Measurements from ENCODE around the gene DNAH8. TPM values are rescaled to one million over a fixed set of nuclear protein-coding genes. Genes with fewer than 3 reads are reported as not detected.

The DNAH8 gene
- total RNA-seq, 3 donors from 2014 or later (not counting 1 experiment from before 2014, with no cell fraction given) = 0.10 TPM; not detected in 2

DNA sequence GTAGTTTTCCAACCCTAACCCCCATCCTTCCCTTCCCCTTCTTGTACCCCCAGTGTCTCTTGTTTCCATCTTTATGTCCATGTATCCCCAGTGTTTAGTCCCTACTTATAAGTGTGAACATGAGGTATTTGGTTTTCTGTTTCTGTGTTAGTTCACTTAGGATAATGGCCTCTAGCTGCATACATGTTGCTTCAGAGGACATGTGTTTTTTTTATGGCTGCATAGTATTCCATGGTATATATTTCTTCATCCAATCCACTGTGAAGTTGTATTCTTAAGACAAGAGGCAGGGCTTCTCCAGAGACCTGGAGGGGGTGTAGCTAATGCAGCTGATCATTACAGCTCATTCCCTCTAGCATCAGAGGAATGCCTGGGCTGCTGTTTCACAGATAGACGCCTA, 4.2 kb downstream of the DNAH8 start:
- Histone ChIP-seq H3K27me3 (ENCODE audit: control insufficient read depth, insufficient read depth, low read length) (peaks cover 16% of the 10 kb centered on the region), H3K27ac (ENCODE audit: low read length) (no peak overlapping the region), H3K9me3 (ENCODE audit: control insufficient read depth, insufficient read depth, low read length) (no peaks in the 10 kb centered on the region), H3K4me1 (ENCODE audit: control insufficient read depth, insufficient read depth, low read length) (peaks cover 11% of the 10 kb centered on the region), H3K4me3 (ENCODE audit: low read length) (no peak overlapping the region), H3K36me3 (ENCODE audit: control insufficient read depth, insufficient read depth, low read length) (no peaks in the 10 kb centered on the region)
- Mint-ChIP-seq H3K9me3 (peaks cover 0 to 4% of the 10 kb centered on the region in 2 donors), H3K27ac (no peak overlapping the region), H3K4me1 (peaks cover 6 to 13% of the 10 kb centered on the region in 2 donors), H3K27me3 (ENCODE audit: low read depth in 2 of 2) (peaks cover 29 to 35% of the 10 kb centered on the region in 2 donors), H3K4me3 (no peak overlapping the region), H3K36me3 (peaks cover 15% of the 10 kb centered on the region)
- WGBS (ENCODE audit: insufficient coverage) = 93% methylated on average over 1 of the region's 1 CpG
- DNase-seq (no peak), ATAC-seq (no peak)
- TF ChIP-seq, protein P1, sequence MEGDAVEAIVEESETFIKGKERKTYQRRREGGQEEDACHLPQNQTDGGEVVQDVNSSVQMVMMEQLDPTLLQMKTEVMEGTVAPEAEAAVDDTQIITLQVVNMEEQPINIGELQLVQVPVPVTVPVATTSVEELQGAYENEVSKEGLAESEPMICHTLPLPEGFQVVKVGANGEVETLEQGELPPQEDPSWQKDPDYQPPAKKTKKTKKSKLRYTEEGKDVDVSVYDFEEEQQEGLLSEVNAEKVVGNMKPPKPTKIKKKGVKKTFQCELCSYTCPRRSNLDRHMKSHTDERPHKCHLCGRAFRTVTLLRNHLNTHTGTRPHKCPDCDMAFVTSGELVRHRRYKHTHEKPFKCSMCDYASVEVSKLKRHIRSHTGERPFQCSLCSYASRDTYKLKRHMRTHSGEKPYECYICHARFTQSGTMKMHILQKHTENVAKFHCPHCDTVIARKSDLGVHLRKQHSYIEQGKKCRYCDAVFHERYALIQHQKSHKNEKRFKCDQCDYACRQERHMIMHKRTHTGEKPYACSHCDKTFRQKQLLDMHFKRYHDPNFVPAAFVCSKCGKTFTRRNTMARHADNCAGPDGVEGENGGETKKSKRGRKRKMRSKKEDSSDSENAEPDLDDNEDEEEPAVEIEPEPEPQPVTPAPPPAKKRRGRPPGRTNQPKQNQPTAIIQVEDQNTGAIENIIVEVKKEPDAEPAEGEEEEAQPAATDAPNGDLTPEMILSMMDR (IDR thresholded peaks at IDR 0.05) = no peak
- intact Hi-C loops (cut with micrococcal nuclease) = no loop called here

DNA sequence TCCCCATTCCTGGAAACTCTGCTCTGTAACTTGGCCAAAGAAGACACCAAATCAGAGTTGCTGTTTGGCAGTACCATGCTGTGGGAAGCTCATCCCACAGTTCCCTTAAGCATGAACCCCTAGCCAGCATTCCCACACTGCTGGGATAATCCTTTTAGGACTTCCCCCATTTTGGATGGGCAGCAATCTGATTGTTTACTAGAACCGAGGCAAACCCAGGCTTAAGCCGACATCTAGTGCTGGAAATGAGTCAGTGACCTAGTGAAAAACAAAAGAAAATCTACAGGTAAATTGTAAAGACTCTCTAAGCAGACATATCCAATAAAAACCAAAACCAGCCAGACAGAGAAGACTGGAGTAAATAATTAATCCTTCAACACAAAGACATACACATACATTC, 5.2 kb downstream of the DNAH8 start:
- TF ChIP-seq, protein P1 (IDR thresholded peaks at IDR 0.05) = no peak
- no peaks in the 10 kb centered on the region for H3K36me3 ChIP-seq (ENCODE audit: control insufficient read depth, insufficient read depth, low read length)
- intact Hi-C loops (cut with micrococcal nuclease) = no loop called here
- Mint-ChIP-seq H3K27me3 (ENCODE audit: low read depth in 2 of 2) (peaks cover 29 to 35% of the 10 kb centered on the region in 2 donors), H3K36me3 (peaks cover 15% of the 10 kb centered on the region), H3K9me3 (peaks cover 0 to 4% of the 10 kb centered on the region in 2 donors), H3K27ac (no peak overlapping the region), H3K4me3 (no peak overlapping the region), H3K4me1 (peaks cover 0 to 7% of the 10 kb centered on the region in 2 donors)
- WGBS (ENCODE audit: insufficient coverage) = 33% methylated on average over 2 of the region's 2 CpGs
- H3K4me3 ChIP-seq (ENCODE audit: low read length) = no peak overlapping the region
- peaks cover 16% of the 10 kb centered on the region for H3K27me3 ChIP-seq (ENCODE audit: control insufficient read depth, insufficient read depth, low read length)
- no peak overlapping the region for H3K27ac ChIP-seq (ENCODE audit: low read length)
- H3K9me3 ChIP-seq (ENCODE audit: control insufficient read depth, insufficient read depth, low read length) = no peaks in the 10 kb centered on the region
- DNase-seq = no peak
- peaks cover 2% of the 10 kb centered on the region for H3K4me1 ChIP-seq (ENCODE audit: control insufficient read depth, insufficient read depth, low read length)
- no peak for ATAC-seq

DNA sequence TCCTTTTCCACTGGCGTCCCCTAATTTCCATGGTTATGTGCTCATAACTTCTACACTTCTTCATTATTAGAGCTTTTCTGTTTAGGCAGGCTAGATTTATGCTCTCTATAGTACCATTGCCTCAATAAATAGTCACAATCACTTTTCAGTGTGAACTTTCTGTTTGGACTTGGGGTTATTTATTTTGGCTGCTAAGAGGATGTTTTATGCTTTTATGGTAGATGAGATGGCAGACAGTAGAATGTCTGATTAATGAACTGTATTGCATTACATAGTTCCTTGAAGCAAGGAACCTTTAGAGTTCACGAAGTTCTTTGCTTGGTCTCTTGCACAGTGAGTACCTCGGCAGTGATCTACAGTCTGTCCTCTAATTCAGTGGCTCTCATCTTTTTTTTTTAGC, 6.9 kb downstream of the DNAH8 start:
- H3K27ac ChIP-seq (ENCODE audit: low read length) = no peak overlapping the region
- peaks cover 19 to 25% of the 10 kb centered on the region in 2 donors for H3K27me3 Mint-ChIP-seq (ENCODE audit: low read depth in 2 of 2)
- no peak overlapping the region for H3K4me3 ChIP-seq (ENCODE audit: low read length)
- TF ChIP-seq, protein P1 (IDR thresholded peaks at IDR 0.05) = no peak
- no peak for DNase-seq
- no peak overlapping the region for H3K4me3 Mint-ChIP-seq
- H3K9me3 ChIP-seq (ENCODE audit: control insufficient read depth, insufficient read depth, low read length) = no peaks in the 10 kb centered on the region
- H3K27me3 ChIP-seq (ENCODE audit: control insufficient read depth, insufficient read depth, low read length) = peaks cover 13% of the 10 kb centered on the region
- peaks cover 8% of the 10 kb centered on the region for H3K36me3 Mint-ChIP-seq
- 95% methylated on average over 3 of the region's 3 CpGs for WGBS (ENCODE audit: insufficient coverage)
- intact Hi-C loops (cut with micrococcal nuclease) = no loop called here
- H3K27ac Mint-ChIP-seq = no peak overlapping the region
- H3K36me3 ChIP-seq (ENCODE audit: control insufficient read depth, insufficient read depth, low read length) = no peaks in the 10 kb centered on the region
- ATAC-seq = no peak
- no peaks in the 10 kb centered on the region for H3K4me1 ChIP-seq (ENCODE audit: control insufficient read depth, insufficient read depth, low read length)
- peaks cover 0 to 4% of the 10 kb centered on the region in 2 donors for H3K4me1 Mint-ChIP-seq
- peaks cover 0 to 4% of the 10 kb centered on the region in 2 donors for H3K9me3 Mint-ChIP-seq

DNA sequence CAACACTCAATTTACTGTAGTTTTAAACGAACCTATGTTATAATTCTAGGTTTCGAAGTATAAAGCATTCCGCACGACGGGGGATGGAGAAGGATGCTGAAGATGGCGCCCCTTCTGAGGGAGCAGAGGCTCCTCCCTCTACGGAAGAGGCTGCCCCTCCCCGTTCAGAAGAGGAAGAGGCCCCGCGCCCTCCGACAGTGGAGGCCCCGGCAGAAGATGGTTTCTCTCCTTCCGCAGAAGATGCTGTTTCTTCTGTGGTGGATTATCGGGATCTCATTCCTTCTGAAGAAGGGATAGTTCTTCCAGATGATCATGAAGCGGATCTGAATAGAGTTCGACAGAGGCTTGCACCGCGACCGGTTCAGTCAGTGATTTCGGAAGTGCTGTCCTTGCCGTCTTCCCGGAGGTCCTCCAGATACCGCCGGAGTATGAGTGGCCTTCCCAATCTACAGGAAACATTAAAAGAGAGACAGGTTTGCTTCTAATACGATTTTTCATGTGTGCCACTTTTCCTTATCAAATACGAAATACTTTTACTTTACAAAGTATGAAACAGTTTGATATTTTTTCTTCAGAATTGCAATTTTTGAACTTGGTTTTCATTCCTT, 7.7 kb downstream of the DNAH8 start:
- Histone ChIP-seq H3K27ac (ENCODE audit: low read length) (no peak overlapping the region), H3K4me1 (ENCODE audit: control insufficient read depth, insufficient read depth, low read length) (no peaks in the 10 kb centered on the region), H3K36me3 (ENCODE audit: control insufficient read depth, insufficient read depth, low read length) (no peaks in the 10 kb centered on the region), H3K4me3 (ENCODE audit: low read length) (no peak overlapping the region), H3K27me3 (ENCODE audit: control insufficient read depth, insufficient read depth, low read length) (peaks cover 12% of the 10 kb centered on the region), H3K9me3 (ENCODE audit: control insufficient read depth, insufficient read depth, low read length) (no peaks in the 10 kb centered on the region)
- Mint-ChIP-seq H3K4me3 (no peak overlapping the region), H3K36me3 (peaks cover 8% of the 10 kb centered on the region), H3K27ac (no peak overlapping the region), H3K4me1 (peaks cover 0 to 4% of the 10 kb centered on the region in 2 donors), H3K27me3 (ENCODE audit: low read depth in 2 of 2) (peaks cover 19 to 25% of the 10 kb centered on the region in 2 donors), H3K9me3 (peaks cover 0 to 4% of the 10 kb centered on the region in 2 donors)
- ATAC-seq = no peak
- WGBS (ENCODE audit: insufficient coverage) = 96% methylated on average over 25 of the region's 26 CpGs
- DNase-seq = no peak
- TF ChIP-seq, protein P1 (IDR thresholded peaks at IDR 0.05) = no peak
- intact Hi-C loops (cut with micrococcal nuclease) = no loop called here
